HEK293 (cell line): Measurements from ENCODE around the gene NOVA2.

Experiments used
- EGR2 ChIP-seq: fragments of 450-650 bp; formaldehyde crosslinking; IDR thresholded peaks from 2 replicates; pipeline ENCODE4 v1.5.1; 2016; ENCODE audit warnings: low read depth, missing biosample characterization, missing genetic modification characterization
- IKZF3 ChIP-seq: fragments of 450-650 bp; IDR thresholded peaks from 2 replicates; pipeline ENCODE4 v1.5.0; 2018; ENCODE audit warnings: missing biosample characterization, mild to moderate bottlenecking, missing genetic modification characterization, moderate library complexity
- KLF10 ChIP-seq: fragments of 450-650 bp; IDR thresholded peaks from 2 replicates; pipeline ENCODE4 v1.5.1; 2018; ENCODE audit warnings: missing biosample characterization, mild to moderate bottlenecking, missing genetic modification characterization
- MEIS1 ChIP-seq: sonication (generic); formaldehyde crosslinking; IDR thresholded peaks from 2 replicates; pipeline ENCODE4 v1.8.1; 2022; ENCODE audit warnings: missing genetic modification reagents, mild to moderate bottlenecking, borderline replicate concordance
- SCRT2 ChIP-seq: fragments of 450-650 bp; formaldehyde crosslinking; IDR thresholded peaks from 2 replicates; pipeline ENCODE4 v1.5.1; 2016; ENCODE audit warnings: missing biosample characterization, missing genetic modification characterization
- SP2 ChIP-seq: fragments of 450-650 bp; formaldehyde crosslinking; IDR thresholded peaks from 2 replicates; pipeline ENCODE4 v1.5.1; 2016; ENCODE audit warnings: missing biosample characterization, missing genetic modification characterization
- TCF7L2 ChIP-seq: IDR thresholded peaks from 2 replicates; pipeline ENCODE4 v1.6.1; 2011; ENCODE audit warnings: low read depth, mild to moderate bottlenecking, inconsistent platforms, low read length, moderate library complexity, borderline replicate concordance
- WT1 ChIP-seq: fragments of 450-650 bp; formaldehyde crosslinking; IDR thresholded peaks from 2 replicates; pipeline ENCODE4 v1.5.1; 2016; ENCODE audit warnings: missing biosample characterization, missing genetic modification characterization
- ZBTB17 ChIP-seq: fragments of 450-650 bp; formaldehyde crosslinking; IDR thresholded peaks from 2 replicates; pipeline ENCODE4 v1.5.1; 2016; ENCODE audit warnings: missing biosample characterization, missing genetic modification characterization
- ZBTB48 ChIP-seq: fragments of 450-650 bp; formaldehyde crosslinking; IDR thresholded peaks from 2 replicates; pipeline ENCODE4 v1.5.1; 2016; ENCODE audit warnings: missing biosample characterization, missing genetic modification characterization
- ZNF157 ChIP-seq: fragments of 450-650 bp; formaldehyde crosslinking; IDR thresholded peaks from 2 replicates; pipeline ENCODE4 v1.5.1; 2016; ENCODE audit warnings: missing biosample characterization, missing genetic modification characterization
- ZNF169 ChIP-seq: fragments of 450-650 bp; formaldehyde crosslinking; IDR thresholded peaks from 2 replicates; pipeline ENCODE4 v1.5.1; 2016; ENCODE audit warnings: missing biosample characterization, missing genetic modification characterization
- ZNF221 ChIP-seq: fragments of 450-650 bp; formaldehyde crosslinking; IDR thresholded peaks from 2 replicates; pipeline ENCODE4 v1.5.1; 2017; ENCODE audit warnings: missing biosample characterization, missing genetic modification characterization, borderline replicate concordance
- ZNF23 ChIP-seq: fragments of 450-650 bp; formaldehyde crosslinking; IDR thresholded peaks from 2 replicates; pipeline ENCODE4 v1.5.1; 2016; ENCODE audit warnings: missing biosample characterization, missing genetic modification characterization, borderline replicate concordance
- ZNF341 ChIP-seq: fragments of 450-650 bp; formaldehyde crosslinking; IDR thresholded peaks from 2 replicates; pipeline ENCODE4; 2016; ENCODE audit warnings: low read depth, missing biosample characterization, missing genetic modification characterization
- ZNF521 ChIP-seq: fragments of 450-650 bp; formaldehyde crosslinking; IDR thresholded peaks from 2 replicates; pipeline ENCODE4 v1.5.1; 2017; ENCODE audit warnings: missing biosample characterization, mild to moderate bottlenecking, missing genetic modification characterization
- ZNF548 ChIP-seq: fragments of 450-650 bp; formaldehyde crosslinking; IDR thresholded peaks from 2 replicates; pipeline ENCODE4 v1.5.1; 2016; ENCODE audit warnings: missing biosample characterization, missing genetic modification characterization
- ZNF600 ChIP-seq: fragments of 450-650 bp; formaldehyde crosslinking; IDR thresholded peaks from 2 replicates; pipeline ENCODE4 v1.5.1; 2016; ENCODE audit warnings: missing biosample characterization, missing genetic modification characterization
- ZNF610 ChIP-seq: fragments of 450-650 bp; formaldehyde crosslinking; IDR thresholded peaks from 2 replicates; pipeline ENCODE4 v1.5.1; 2016; ENCODE audit warnings: missing biosample characterization, missing genetic modification characterization, borderline replicate concordance
- ZNF621 ChIP-seq: fragments of 450-650 bp; formaldehyde crosslinking; IDR thresholded peaks from 2 replicates; pipeline ENCODE4 v1.5.1; 2017; ENCODE audit warnings: missing biosample characterization, missing genetic modification characterization
- ZNF792 ChIP-seq: fragments of 450-650 bp; formaldehyde crosslinking; IDR thresholded peaks from 2 replicates; pipeline ENCODE4 v1.5.1; 2016; ENCODE audit warnings: missing biosample characterization, missing genetic modification characterization
- ZNF837 ChIP-seq: fragments of 450-650 bp; formaldehyde crosslinking; IDR thresholded peaks from 2 replicates; pipeline ENCODE4 v1.5.1; 2016; ENCODE audit warnings: missing biosample characterization, missing genetic modification characterization
- TF ChIP-seq, protein P1 (sequence below): fragments of 450-650 bp; formaldehyde crosslinking; IDR thresholded peaks from 2 replicates; pipeline ENCODE4 v1.5.1; 2016; ENCODE audit warnings: missing biosample characterization, missing genetic modification characterization
- TF ChIP-seq, protein P2 (sequence below): fragments of 450-650 bp; formaldehyde crosslinking; IDR thresholded peaks from 2 replicates; pipeline ENCODE4 v1.5.1; 2016; ENCODE audit warnings: missing biosample characterization, missing genetic modification characterization
- TF ChIP-seq, protein P3 (sequence below): fragments of 450-650 bp; formaldehyde crosslinking; IDR thresholded peaks from 2 replicates; pipeline ENCODE4 v1.5.1; 2016; ENCODE audit warnings: missing biosample characterization, missing genetic modification characterization
- TF ChIP-seq, protein P4 (sequence below): fragments of 450-650 bp; formaldehyde crosslinking; IDR thresholded peaks from 2 replicates; pipeline ENCODE4 v1.5.1; 2017; ENCODE audit warnings: missing biosample characterization, missing genetic modification characterization
- TF ChIP-seq, protein P5 (sequence below): fragments of 450-650 bp; formaldehyde crosslinking; IDR thresholded peaks from 2 replicates; pipeline ENCODE4 v1.5.1; 2016; ENCODE audit warnings: missing biosample characterization, missing genetic modification characterization
- TF ChIP-seq, protein P6 (sequence below): fragments of 450-650 bp; formaldehyde crosslinking; IDR thresholded peaks from 2 replicates; pipeline ENCODE4 v1.5.1; 2016; ENCODE audit warnings: missing biosample characterization, missing genetic modification characterization

NOVA2 gene

DNA sequence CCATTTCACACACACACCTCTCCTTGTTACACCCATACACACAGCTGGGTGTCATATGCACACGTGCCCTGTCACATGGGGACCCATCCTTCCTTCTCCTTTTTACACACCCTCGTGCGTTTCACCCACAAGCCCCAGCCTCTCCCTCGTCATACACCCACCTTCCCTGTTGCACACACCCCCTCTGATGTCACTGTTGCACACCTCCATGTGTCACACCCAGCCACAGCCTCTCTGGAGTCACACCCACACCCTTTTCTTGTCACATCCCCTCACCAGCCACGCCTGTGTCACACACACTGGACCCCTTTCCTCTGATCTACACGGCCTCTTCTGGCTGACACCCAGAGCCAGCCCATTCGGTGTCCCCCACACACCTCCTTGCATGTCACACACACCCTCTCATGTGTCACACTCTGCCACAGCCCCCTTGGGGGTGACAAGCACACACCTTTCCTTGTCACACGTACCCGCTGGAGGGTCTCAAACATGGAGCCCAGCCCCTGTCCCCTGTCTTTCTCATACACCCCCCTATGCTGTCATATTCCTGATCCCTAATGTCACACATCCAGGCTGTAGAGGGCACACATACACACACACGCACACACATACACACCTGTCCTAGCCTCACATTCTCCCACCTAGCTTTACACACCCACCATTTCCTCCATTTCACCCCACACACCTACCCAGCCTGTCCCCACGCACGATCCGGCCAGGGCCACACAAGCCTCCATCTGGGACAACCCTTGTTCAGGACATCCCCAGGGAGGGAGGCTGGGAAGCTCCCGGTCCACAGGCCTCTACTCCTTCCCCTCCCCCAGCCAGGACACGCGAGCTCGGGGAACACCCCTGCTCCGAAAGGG, 1.4 kb downstream of the NOVA2 start (continued):
- TF ChIP-seq, protein P1, sequence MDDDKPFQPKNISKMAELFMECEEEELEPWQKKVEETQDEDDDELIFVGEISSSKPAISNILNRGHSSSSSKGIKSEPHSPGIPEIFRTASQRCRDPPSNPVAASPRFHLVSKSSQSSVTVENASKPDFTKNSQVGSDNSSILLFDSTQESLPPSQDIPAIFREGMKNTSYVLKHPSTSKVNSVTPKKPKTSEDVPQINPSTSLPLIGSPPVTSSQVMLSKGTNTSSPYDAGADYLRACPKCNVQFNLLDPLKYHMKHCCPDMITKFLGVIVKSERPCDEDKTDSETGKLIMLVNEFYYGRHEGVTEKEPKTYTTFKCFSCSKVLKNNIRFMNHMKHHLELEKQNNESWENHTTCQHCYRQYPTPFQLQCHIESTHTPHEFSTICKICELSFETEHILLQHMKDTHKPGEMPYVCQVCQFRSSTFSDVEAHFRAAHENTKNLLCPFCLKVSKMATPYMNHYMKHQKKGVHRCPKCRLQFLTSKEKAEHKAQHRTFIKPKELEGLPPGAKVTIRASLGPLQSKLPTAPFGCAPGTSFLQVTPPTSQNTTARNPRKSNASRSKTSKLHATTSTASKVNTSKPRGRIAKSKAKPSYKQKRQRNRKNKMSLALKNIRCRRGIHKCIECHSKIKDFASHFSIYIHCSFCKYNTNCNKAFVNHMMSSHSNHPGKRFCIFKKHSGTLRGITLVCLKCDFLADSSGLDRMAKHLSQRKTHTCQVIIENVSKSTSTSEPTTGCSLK (tag by site-specific recombination): no peak
- TF ChIP-seq ZBTB17 (tag by site-specific recombination) (no peak), ZNF621 (tag by site-specific recombination) (no peak), SP2 (tag by site-specific recombination) (peak; percentile 11; the same call in 1 of the 2 replicates), ZNF521 (tag by site-specific recombination) (no peak), EGR2 (tag by site-specific recombination) (peak; percentile 89), SCRT2 (tag by site-specific recombination) (peak; percentile 85), ZBTB48 (tag by site-specific recombination) (peak; percentile 95), ZNF610 (tag by site-specific recombination) (no peak), ZNF221 (tag by site-specific recombination) (no peak), ZNF157 (tag by site-specific recombination) (0 out of 2 replicates have a peak, but pooled peaks have one; percentile 9), IKZF3 (tag by site-specific recombination) (0 out of 2 replicates have a peak, but pooled peaks have one; percentile 24), ZNF600 (tag by site-specific recombination) (peak; percentile 88), ZNF341 (no peak), ZNF23 (tag by site-specific recombination) (no peak), KLF10 (tag by site-specific recombination) (peak; percentile 60), MEIS1 (CRISPR knock-in tag) (no peak), ZNF837 (no peak), ZNF548 (tag by site-specific recombination) (no peak), WT1 (tag by site-specific recombination) (no peak), ZNF169 (0 out of 2 replicates have a peak, but pooled peaks have one; percentile 7), TCF7L2 (no peak), ZNF792 (0 out of 2 replicates have a peak, but pooled peaks have one; percentile 14)
- TF ChIP-seq, protein P2, sequence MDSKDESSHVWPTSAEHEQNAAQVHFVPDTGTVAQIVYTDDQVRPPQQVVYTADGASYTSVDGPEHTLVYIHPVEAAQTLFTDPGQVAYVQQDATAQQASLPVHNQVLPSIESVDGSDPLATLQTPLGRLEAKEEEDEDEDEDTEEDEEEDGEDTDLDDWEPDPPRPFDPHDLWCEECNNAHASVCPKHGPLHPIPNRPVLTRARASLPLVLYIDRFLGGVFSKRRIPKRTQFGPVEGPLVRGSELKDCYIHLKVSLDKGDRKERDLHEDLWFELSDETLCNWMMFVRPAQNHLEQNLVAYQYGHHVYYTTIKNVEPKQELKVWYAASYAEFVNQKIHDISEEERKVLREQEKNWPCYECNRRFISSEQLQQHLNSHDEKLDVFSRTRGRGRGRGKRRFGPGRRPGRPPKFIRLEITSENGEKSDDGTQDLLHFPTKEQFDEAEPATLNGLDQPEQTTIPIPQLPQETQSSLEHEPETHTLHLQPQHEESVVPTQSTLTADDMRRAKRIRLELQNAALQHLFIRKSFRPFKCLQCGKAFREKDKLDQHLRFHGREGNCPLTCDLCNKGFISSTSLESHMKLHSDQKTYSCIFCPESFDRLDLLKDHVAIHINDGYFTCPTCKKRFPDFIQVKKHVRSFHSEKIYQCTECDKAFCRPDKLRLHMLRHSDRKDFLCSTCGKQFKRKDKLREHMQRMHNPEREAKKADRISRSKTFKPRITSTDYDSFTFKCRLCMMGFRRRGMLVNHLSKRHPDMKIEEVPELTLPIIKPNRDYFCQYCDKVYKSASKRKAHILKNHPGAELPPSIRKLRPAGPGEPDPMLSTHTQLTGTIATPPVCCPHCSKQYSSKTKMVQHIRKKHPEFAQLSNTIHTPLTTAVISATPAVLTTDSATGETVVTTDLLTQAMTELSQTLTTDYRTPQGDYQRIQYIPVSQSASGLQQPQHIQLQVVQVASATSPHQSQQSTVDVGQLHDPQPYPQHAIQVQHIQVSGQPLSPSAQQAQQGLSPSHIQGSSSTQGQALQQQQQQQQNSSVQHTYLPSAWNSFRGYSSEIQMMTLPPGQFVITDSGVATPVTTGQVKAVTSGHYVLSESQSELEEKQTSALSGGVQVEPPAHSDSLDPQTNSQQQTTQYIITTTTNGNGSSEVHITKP: peak; percentile 84
- TF ChIP-seq, protein P3, sequence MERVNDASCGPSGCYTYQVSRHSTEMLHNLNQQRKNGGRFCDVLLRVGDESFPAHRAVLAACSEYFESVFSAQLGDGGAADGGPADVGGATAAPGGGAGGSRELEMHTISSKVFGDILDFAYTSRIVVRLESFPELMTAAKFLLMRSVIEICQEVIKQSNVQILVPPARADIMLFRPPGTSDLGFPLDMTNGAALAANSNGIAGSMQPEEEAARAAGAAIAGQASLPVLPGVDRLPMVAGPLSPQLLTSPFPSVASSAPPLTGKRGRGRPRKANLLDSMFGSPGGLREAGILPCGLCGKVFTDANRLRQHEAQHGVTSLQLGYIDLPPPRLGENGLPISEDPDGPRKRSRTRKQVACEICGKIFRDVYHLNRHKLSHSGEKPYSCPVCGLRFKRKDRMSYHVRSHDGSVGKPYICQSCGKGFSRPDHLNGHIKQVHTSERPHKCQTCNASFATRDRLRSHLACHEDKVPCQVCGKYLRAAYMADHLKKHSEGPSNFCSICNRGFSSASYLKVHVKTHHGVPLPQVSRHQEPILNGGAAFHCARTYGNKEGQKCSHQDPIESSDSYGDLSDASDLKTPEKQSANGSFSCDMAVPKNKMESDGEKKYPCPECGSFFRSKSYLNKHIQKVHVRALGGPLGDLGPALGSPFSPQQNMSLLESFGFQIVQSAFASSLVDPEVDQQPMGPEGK: peak; percentile 39; the same call in 1 of the 2 replicates
- TF ChIP-seq, protein P4, sequence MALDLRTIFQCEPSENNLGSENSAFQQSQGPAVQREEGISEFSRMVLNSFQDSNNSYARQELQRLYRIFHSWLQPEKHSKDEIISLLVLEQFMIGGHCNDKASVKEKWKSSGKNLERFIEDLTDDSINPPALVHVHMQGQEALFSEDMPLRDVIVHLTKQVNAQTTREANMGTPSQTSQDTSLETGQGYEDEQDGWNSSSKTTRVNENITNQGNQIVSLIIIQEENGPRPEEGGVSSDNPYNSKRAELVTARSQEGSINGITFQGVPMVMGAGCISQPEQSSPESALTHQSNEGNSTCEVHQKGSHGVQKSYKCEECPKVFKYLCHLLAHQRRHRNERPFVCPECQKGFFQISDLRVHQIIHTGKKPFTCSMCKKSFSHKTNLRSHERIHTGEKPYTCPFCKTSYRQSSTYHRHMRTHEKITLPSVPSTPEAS: peak; percentile 83
- TF ChIP-seq, protein P5, sequence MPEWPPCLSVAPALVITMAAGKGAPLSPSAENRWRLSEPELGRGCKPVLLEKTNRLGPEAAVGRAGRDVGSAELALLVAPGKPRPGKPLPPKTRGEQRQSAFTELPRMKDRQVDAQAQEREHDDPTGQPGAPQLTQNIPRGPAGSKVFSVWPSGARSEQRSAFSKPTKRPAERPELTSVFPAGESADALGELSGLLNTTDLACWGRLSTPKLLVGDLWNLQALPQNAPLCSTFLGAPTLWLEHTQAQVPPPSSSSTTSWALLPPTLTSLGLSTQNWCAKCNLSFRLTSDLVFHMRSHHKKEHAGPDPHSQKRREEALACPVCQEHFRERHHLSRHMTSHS (tag by site-specific recombination): no peak
- TF ChIP-seq, protein P6, sequence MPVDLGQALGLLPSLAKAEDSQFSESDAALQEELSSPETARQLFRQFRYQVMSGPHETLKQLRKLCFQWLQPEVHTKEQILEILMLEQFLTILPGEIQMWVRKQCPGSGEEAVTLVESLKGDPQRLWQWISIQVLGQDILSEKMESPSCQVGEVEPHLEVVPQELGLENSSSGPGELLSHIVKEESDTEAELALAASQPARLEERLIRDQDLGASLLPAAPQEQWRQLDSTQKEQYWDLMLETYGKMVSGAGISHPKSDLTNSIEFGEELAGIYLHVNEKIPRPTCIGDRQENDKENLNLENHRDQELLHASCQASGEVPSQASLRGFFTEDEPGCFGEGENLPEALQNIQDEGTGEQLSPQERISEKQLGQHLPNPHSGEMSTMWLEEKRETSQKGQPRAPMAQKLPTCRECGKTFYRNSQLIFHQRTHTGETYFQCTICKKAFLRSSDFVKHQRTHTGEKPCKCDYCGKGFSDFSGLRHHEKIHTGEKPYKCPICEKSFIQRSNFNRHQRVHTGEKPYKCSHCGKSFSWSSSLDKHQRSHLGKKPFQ (tag by site-specific recombination): no peak
